ENCODE results near the gene EPB41L4B.

The EPB41L4B gene

GRCh38 chr9:109267555-109267954 is 53.3 kb downstream of the EPB41L4B start:
- no peak for DNase-seq

- DNase-seq: no peak
Measured at GRCh38 chr9:109264877-109265587, 55.8 kb downstream of the EPB41L4B start.

GRCh38 chr9:109263358-109263757 is 57.5 kb downstream of the EPB41L4B start:
- no peak for DNase-seq

- DNase-seq: no peak
Measured at GRCh38 chr9:109258481-109259302, 62.2 kb downstream of the EPB41L4B start.

- no peak for DNase-seq
Measured at GRCh38 chr9:109256336-109256735, 64.5 kb downstream of the EPB41L4B start.

- DNase-seq: no peak
Measured at GRCh38 chr9:109255394-109255793, 65.5 kb downstream of the EPB41L4B start.

- no peak for DNase-seq
Measured at GRCh38 chr9:109254317-109254716, 66.5 kb downstream of the EPB41L4B start.

GRCh38 chr9:109253637-109254284 is 67.1 kb downstream of the EPB41L4B start:
- no peak for DNase-seq

- no peak for DNase-seq
Measured at GRCh38 chr9:109253241-109253636, 67.6 kb downstream of the EPB41L4B start.

GRCh38 chr9:109252291-109252690 is 68.6 kb downstream of the EPB41L4B start:
- DNase-seq: no peak

- no peak for DNase-seq
Measured at GRCh38 chr9:109251776-109252106, 69.1 kb downstream of the EPB41L4B start.

GRCh38 chr9:109251080-109251775 is 69.6 kb downstream of the EPB41L4B start:
- DNase-seq: peak; percentile 95

GRCh38 chr9:109250771-109251079 is 70.1 kb downstream of the EPB41L4B start:
- no peak for DNase-seq

GRCh38 chr9:109250311-109250741 is 70.5 kb downstream of the EPB41L4B start:
- DNase-seq: no peak

- DNase-seq: no peak
Measured at GRCh38 chr9:109249615-109250014, 71.2 kb downstream of the EPB41L4B start.

- DNase-seq: no peak
Measured at GRCh38 chr9:109248133-109248581, 72.7 kb downstream of the EPB41L4B start.

- no peak for DNase-seq
Measured at GRCh38 chr9:109247228-109247627, 73.6 kb downstream of the EPB41L4B start.

GRCh38 chr9:109246533-109246932 is 74.3 kb downstream of the EPB41L4B start:
- DNase-seq: no peak

- no peak for DNase-seq
Measured at GRCh38 chr9:109245310-109245897, 75.5 kb downstream of the EPB41L4B start.

- DNase-seq: no peak
Measured at GRCh38 chr9:109244179-109245132, 76.4 kb downstream of the EPB41L4B start.

GRCh38 chr9:109242741-109243140 is 78.1 kb downstream of the EPB41L4B start:
- DNase-seq: no peak

GRCh38 chr9:109242014-109242413 is 78.8 kb downstream of the EPB41L4B start:
- DNase-seq: no peak

Measured in NCI-H2081 treated with DMSO at 0.1 percent for 48 hours (cell line).